GM23248 (cell line): Measurements from ENCODE around the gene TMEM204.

Experiments used
- EZH2 ChIP-seq: fragments of 200-600 bp; sonication (generic); IDR thresholded peaks from 2 replicates; pipeline ENCODE4 v1.6.1; 2018; ENCODE audit warnings: antibody characterized with exemption, mild to moderate bottlenecking; ENCODE audit not compliant: insufficient read depth, poor library complexity, severe bottlenecking
- EZH2phosphoT487 ChIP-seq: fragments of 200-600 bp; sonication (generic); IDR thresholded peaks from 2 replicates; pipeline ENCODE4 v1.6.1; 2018; ENCODE audit warnings: antibody characterized with exemption, moderate library complexity, mild to moderate bottlenecking, low read depth; ENCODE audit not compliant: insufficient read depth

DNA sequence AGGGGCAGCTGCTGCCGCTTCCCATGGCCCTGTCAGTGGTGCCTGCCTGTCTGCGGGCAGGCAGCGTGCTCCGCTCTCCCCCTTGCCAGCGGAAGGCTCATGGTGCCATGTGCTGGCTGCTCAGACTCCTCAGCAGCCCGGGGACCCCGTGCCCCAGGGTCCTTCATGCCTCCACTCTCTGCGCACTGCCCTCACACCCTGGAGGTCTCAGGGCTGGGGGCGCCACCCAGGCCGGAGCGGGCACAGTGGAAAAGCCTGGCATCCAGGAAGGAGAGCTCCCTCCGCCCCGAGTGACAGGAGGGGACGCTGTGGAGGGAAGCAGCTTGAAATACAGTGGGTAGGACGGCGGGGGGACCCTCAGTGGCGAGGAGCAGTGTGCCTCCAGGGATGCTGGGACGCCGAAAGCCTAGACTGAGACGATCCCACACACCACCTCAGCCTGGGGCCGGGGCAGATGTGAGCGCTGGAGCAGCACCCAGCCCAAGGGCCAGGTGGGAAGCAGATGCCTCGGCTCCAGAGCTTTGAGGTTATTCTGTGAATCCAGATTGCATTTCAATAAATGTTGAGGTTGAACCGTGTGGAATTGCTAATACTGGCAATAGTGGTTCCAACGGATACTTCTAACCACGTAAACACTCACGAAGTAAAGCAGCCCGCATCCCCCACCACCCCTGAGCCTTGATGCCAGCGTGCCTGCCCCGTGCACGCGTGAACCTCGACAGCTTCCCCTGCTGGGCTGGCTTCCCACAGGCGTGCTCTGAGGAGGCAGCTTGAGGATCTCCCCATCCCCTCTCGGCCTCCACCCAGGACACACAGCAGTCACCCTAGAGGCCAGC lies 6.5 kb downstream of the TMEM204 start:
- TF ChIP-seq EZH2phosphoT487: no peak
- TF ChIP-seq EZH2: no peak
